Activated naive CD8-positive, alpha-beta T cell treated with anti-CD3 and anti-CD28 coated beads, Interleukin-2, amount 10 ng/mL, durations not matched to agents 7 days and 5 days (primary cell): ENCODE data around the gene VMP1. TPM values are rescaled to one million over a fixed set of nuclear protein-coding genes. Genes with fewer than 3 reads are reported as not detected.

Experiments
- ATAC-seq: fragments of 150-1000 bp; cut with Tn5 transposase; one replicate; pipeline ENCODE4 v1.10.0; 2021; ENCODE audit warnings: low read depth, moderate library complexity
- POLR2A ChIA-PET: fragments of 350-600 bp; sonication (Branson Sonifier 250); formaldehyde crosslinking; loops from one replicate; lab custom pipeline; 2021; ENCODE audit warnings: antibody characterized with exemption; lab: Charles Lee
- DNase-seq: peaks from one replicate; pipeline ENCODE4 v3.0.0; 2021
- H3K27ac Mint-ChIP-seq: one replicate; pipeline ENCODE4 v1.8.0; 2022; ENCODE audit warnings: mild to moderate bottlenecking, mixed read lengths
- H3K27me3 Mint-ChIP-seq: one replicate; pipeline ENCODE4 v1.8.0; 2022; ENCODE audit warnings: mild to moderate bottlenecking, moderate library complexity, mixed read lengths
- H3K36me3 Mint-ChIP-seq: one replicate; pipeline ENCODE4 v1.8.0; 2021; ENCODE audit warnings: mild to moderate bottlenecking, mixed read lengths
- H3K4me1 Mint-ChIP-seq: one replicate; pipeline ENCODE4 v1.8.0; 2021; ENCODE audit warnings: mixed read lengths
- H3K4me3 Mint-ChIP-seq: one replicate; pipeline ENCODE4 v1.8.0; 2022; ENCODE audit warnings: mild to moderate bottlenecking, moderate library complexity, mixed read lengths
- H3K9me3 Mint-ChIP-seq: one replicate; pipeline ENCODE4 v1.8.0; 2021; ENCODE audit warnings: mixed read lengths
- total RNA-seq, 2 experiments: library from RNA; stranded (reverse); gene quantifications; one replicate each; pipeline ENCODE4 v1.2.3, GENCODE V29; 2021

VMP1 gene
- total RNA-seq, 2 experiments from 2014 or later = 114 to 116 TPM

DNA sequence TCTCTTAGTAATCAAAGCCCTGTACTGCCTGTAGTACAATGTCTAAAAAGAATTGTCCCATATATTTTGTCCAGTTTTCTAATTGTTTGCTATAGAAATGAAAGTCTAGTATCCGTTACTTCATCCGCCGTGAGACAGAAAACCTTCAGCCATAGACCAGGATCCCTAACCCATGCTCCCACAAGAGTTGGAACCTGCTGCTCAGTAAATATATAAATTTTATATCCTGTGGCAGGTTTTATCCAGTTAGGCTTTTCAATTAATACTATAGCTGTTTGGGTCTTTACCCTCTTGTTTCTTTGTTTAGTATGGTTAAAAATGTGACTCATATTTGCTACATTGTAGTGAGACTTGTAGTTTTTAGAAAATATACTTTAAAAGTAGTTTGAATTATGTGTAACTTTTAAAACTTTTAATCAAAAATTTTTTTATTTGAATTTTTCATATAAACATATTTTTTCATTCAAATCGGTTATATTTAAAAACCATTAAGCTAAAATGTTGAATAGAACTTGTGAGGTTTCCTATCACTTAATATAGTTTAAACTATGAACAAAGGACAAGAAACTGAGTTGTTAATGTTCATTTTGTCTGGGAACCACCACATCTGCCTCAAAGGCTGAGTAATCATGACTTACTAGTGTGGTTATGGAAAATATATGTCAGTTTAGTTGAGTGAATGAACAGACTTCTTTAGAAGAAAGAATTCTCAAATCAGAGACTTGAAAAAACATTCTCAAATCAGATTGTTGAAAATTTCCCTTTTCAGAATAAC lies 54.8 kb downstream of the VMP1 start:
- Mint-ChIP-seq H3K27me3 (no peaks in the 10 kb centered on the region), H3K4me3 (no peak overlapping the region), H3K9me3 (peaks cover 8% of the 10 kb centered on the region), H3K27ac (peak overlapping the region; percentile 43), H3K4me1 (peaks cover 30% of the 10 kb centered on the region), H3K36me3 (peaks cover 54% of the 10 kb centered on the region)
- ATAC-seq = peak; percentile 51
- POLR2A ChIA-PET = interaction anchor here (0.5 to 2.1 kb wide), 6 partner anchors 24 to 92 kb away, joined by 3 to 5 read pairs (median 3); partner anchors contain the start of genes PTRH2 and VMP1
- no peak for DNase-seq

DNA sequence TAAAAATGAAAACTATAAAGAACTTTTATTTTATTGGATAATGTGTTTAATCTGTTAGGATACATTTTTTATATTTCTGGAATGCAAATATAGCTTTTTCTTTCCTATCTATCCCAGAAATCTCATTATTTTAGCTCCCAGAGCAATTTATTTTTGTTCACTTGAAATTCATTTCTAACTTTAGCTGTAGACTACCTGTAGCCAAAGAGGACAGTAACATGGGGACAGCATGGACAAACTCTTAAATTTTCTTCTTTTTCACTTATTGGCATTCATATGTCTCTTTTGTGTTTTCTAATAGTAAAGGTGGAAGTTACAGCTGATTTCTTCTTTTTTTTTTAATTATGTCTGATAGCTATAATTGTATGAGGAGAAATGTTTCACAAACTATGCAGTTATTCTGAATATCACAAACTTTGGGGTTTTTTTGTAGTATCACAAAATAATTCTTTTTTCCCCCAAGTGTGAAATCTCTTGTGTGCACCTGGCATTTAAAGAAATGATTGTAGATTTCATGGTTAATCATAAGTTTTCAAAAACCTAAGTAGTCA lies 55.4 kb downstream of the VMP1 start:
- H3K4me1 Mint-ChIP-seq = peaks cover 27% of the 10 kb centered on the region
- POLR2A ChIA-PET = interaction anchor here (0.5 to 1.9 kb wide), 4 partner anchors 23 to 91 kb away, joined by 3 to 4 read pairs (median 3); partner anchors contain the start of genes PTRH2 and VMP1
- peaks cover 8% of the 10 kb centered on the region for H3K9me3 Mint-ChIP-seq
- H3K27ac Mint-ChIP-seq = peak overlapping the region; percentile 57
- H3K36me3 Mint-ChIP-seq = peaks cover 51% of the 10 kb centered on the region
- no peak for DNase-seq
- H3K27me3 Mint-ChIP-seq = no peaks in the 10 kb centered on the region
- peak overlapping the region; percentile 35 for H3K4me3 Mint-ChIP-seq
- no peak for ATAC-seq

DNA sequence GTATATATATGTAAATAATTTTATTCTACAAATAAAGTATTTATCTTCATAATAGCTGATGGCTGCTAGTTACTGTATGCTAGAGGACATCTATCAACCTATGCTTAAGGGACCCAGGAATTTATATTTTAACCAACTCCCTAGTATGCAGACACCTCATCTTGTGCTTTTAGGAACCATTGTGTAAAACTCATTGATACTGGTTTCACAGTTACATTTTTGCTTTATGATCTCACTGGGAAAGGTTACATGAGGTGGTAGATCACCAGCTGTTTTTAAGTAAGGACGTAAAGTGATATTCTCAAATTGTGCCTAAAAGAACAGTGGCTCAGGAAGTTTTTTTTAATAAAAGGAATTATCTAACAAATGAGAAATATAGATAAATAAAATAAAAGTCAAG lies 56.4 kb downstream of the VMP1 start:
- DNase-seq (no peak), ATAC-seq (no peak)
- peaks cover 8% of the 10 kb centered on the region for H3K9me3 Mint-ChIP-seq
- peaks cover 23% of the 10 kb centered on the region for H3K4me1 Mint-ChIP-seq
- H3K36me3 Mint-ChIP-seq = peaks cover 54% of the 10 kb centered on the region
- POLR2A ChIA-PET = interaction anchor here (1.9 kb wide), 1 partner anchor 57 kb away, joined by 4 read pairs; the partner anchor contains the start of genes PTRH2 and VMP1
- no peak overlapping the region for H3K27ac Mint-ChIP-seq
- H3K27me3 Mint-ChIP-seq = no peaks in the 10 kb centered on the region
- no peak overlapping the region for H3K4me3 Mint-ChIP-seq

DNA sequence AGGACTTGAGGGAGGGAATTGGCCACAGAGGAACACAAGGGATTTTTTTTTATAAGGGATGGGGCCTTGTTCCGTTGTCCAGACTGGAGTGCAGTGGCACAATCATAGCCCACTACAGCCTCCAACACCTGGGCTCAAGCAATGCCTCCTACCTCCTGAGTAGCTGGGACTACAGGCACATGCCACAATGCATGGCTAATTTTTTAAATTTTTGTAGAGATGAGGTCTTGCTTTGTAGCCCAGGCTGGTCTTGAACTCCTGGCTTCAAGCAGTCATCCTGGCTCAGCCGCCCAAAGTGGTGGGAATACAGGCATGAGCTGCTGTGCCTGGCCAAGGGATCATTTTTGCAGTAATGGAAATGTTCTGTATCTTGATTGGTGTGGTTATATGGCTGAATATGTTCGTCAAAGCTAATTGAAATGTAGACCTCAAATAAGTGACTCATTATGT lies 56.9 kb downstream of the VMP1 start:
- Mint-ChIP-seq H3K27me3 (no peaks in the 10 kb centered on the region), H3K27ac (no peak overlapping the region), H3K9me3 (peaks cover 7% of the 10 kb centered on the region), H3K4me3 (no peak overlapping the region), H3K36me3 (peaks cover 53% of the 10 kb centered on the region), H3K4me1 (peaks cover 23% of the 10 kb centered on the region)
- POLR2A ChIA-PET = interaction anchor here (0.6 to 1.0 kb wide), 2 partner anchors 10 to 467 kb away, joined by 3 to 5 read pairs; no protein-coding TSS in a partner anchor
- ATAC-seq = no peak
- no peak for DNase-seq

DNA sequence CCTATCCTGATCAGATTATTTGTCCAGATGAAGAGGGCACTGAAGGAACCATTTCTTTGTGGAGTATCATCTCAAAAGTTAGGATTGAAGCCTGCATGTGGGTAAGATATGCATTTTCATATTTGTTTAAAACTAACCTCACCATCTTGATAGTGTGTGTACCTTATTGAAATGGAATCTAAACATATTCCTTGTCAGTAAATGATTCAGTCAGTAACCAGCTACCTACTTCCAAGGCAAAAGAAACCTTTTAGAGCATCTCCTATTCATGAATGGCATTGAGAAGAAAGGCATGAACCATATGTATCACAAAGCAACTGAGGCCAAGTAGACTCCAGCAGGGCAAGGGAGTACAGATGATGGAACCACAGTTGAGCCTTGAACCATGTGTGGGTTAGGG lies 57.6 kb downstream of the VMP1 start:
- ATAC-seq (no peak), DNase-seq (no peak)
- H3K36me3 Mint-ChIP-seq = peaks cover 49% of the 10 kb centered on the region
- H3K4me1 Mint-ChIP-seq = peaks cover 23% of the 10 kb centered on the region
- no peak overlapping the region for H3K4me3 Mint-ChIP-seq
- POLR2A ChIA-PET = interaction anchor here (0.6 to 1.0 kb wide), 2 partner anchors 11 to 468 kb away, joined by 3 to 5 read pairs; no protein-coding TSS in a partner anchor
- H3K27ac Mint-ChIP-seq = no peak overlapping the region
- no peaks in the 10 kb centered on the region for H3K27me3 Mint-ChIP-seq
- H3K9me3 Mint-ChIP-seq = peaks cover 2% of the 10 kb centered on the region

DNA sequence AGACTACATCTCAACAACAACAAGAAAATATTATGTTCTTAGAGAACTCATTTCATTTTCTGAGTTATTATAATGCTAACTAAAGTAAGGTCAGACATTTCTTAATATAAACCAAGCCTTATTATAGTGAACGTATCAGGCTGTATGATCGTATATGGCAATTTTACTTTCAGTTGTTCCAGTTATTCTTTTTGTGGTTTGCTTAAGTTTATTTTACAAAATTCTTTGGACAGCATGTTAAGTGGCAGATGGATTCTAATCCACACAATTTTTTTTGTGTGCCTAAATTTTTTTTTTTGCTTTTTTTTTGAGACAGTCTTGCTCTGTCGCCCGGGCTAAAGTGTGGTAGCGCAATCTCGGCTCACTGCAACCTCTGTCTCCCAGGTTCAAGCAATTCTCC lies 59.0 kb downstream of the VMP1 start:
- H3K27me3 Mint-ChIP-seq = no peaks in the 10 kb centered on the region
- DNase-seq (no peak), ATAC-seq (no peak)
- POLR2A ChIA-PET = no interaction called here
- H3K9me3 Mint-ChIP-seq = no peaks in the 10 kb centered on the region
- H3K4me3 Mint-ChIP-seq = no peak overlapping the region
- H3K36me3 Mint-ChIP-seq = peaks cover 38% of the 10 kb centered on the region
- H3K27ac Mint-ChIP-seq = no peak overlapping the region
- peaks cover 21% of the 10 kb centered on the region for H3K4me1 Mint-ChIP-seq

DNA sequence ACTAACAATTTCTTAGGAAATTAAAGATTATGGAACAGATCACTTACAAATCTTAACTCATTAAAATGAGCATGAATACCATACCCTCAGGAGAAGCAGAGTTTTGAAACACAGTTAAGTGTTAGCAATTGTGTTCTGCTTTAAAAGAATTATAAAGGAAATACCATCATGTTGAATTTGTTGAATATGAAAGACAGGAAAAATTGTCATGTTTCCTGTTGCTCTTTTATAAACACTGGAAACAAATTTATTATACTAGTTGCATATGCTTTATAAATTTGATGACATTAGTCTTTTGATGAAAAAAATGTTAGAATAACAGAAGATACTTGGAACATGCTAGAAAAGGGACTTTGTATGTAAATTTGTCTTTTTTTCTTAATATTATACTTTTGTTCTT lies 59.7 kb downstream of the VMP1 start:
- no peak for DNase-seq
- POLR2A ChIA-PET = no interaction called here
- no peak overlapping the region for H3K27ac Mint-ChIP-seq
- no peak for ATAC-seq
- no peaks in the 10 kb centered on the region for H3K27me3 Mint-ChIP-seq
- no peaks in the 10 kb centered on the region for H3K9me3 Mint-ChIP-seq
- no peak overlapping the region for H3K4me3 Mint-ChIP-seq
- peaks cover 15% of the 10 kb centered on the region for H3K4me1 Mint-ChIP-seq
- H3K36me3 Mint-ChIP-seq = peaks cover 38% of the 10 kb centered on the region

DNA sequence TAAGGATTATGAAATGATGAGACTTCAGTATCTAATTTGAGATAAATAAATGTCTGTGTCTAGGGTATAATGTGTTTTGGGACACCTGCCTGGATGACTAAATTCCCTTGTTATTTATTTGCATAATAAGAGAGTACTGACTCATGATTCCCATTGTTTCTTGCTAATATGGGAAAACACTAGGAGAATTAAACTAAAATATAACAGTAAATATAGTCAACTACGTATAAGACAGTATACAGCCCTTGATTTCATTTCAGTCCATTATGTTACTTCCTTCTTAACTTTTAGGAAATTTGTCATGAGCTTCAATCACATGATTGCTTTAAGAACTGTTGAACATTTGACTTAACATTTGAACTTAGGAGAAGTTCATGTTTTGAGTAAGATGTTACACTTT lies 62.4 kb downstream of the VMP1 start:
- Mint-ChIP-seq H3K27ac (no peak overlapping the region), H3K27me3 (no peaks in the 10 kb centered on the region), H3K9me3 (no peaks in the 10 kb centered on the region), H3K4me3 (no peak overlapping the region), H3K4me1 (peaks cover 8% of the 10 kb centered on the region), H3K36me3 (peaks cover 42% of the 10 kb centered on the region)
- POLR2A ChIA-PET = interaction anchor here (0.8 kb wide), 1 partner anchor 10 kb away, joined by 4 read pairs; no protein-coding TSS in a partner anchor
- no peak for DNase-seq
- ATAC-seq = no peak

DNA sequence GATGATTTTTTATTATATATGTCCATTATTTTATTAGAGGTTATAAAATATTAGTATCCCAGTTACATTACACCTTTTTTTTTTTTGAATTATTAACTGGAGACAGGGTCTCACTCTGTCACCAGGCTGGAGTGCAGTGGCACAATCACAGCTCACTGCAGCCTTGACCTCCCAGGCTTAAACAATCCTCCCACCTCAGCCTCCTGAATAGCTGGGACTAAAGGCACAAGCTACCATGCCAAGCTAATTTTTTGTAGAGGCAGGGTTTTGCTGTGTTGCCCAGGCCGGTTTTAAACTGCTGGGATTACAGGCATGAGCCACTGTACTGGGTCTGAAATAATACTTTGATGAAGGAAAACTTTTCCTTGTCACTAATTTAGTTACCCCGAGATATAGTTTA lies 63.6 kb downstream of the VMP1 start:
- POLR2A ChIA-PET = interaction anchor here (0.7 kb wide), 1 partner anchor 57 kb away, joined by 3 read pairs; no protein-coding TSS in a partner anchor
- ATAC-seq (no peak), DNase-seq (no peak)
- Mint-ChIP-seq H3K4me3 (no peak overlapping the region), H3K27ac (no peak overlapping the region), H3K4me1 (peaks cover 4% of the 10 kb centered on the region), H3K36me3 (peaks cover 41% of the 10 kb centered on the region), H3K27me3 (no peaks in the 10 kb centered on the region), H3K9me3 (no peaks in the 10 kb centered on the region)

DNA sequence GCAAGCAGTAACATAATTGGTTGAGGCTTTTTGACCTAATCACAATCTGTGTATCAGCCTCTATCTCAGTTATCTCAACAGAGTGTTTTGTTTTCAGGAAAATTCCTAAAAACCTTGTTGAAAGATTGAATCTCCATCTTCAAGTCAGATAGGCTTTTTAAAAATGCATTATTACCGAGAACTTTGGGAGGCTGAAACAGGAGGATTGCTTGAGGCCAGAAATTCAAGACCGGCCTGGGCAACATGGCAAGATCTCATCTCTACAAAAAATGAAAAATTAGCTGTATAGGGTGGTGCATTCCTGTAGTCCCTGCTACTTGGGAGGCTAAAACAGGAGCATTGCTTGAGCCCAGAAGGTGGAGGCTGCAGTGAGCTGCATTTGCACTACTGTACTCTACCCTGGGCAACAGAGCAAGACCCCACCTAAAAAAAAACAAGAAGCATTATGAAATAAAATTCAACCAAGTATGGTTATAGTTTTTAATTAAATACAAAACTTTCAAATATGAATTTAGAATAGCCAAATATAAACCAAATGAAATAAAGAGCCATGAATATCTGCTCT lies 68.4 kb downstream of the VMP1 start:
- peaks cover 50% of the 10 kb centered on the region for H3K36me3 Mint-ChIP-seq
- H3K9me3 Mint-ChIP-seq = peaks cover 4% of the 10 kb centered on the region
- peaks cover 21% of the 10 kb centered on the region for H3K4me1 Mint-ChIP-seq
- H3K27ac Mint-ChIP-seq = no peak overlapping the region
- H3K4me3 Mint-ChIP-seq = no peak overlapping the region
- no peak for ATAC-seq
- no peaks in the 10 kb centered on the region for H3K27me3 Mint-ChIP-seq
- no peak for DNase-seq
- POLR2A ChIA-PET = no interaction called here

DNA sequence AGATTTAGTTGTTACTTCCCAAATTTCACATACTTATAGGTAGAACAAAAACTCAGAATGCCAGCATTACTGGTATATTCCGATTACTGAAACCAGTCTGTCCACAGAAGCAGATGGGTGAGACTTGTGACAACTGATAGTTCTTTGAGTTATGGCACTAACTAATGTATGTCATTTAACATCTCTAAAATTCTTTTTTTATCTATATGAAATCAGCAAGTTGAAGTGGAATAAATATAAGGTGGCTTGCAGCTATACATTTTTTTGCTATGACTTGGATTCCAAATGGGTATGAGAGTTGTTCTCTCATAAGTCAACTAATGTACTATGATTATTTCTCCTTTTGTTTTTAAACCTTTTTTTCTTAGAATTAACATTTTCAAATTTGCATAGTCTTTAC lies 69.1 kb downstream of the VMP1 start:
- POLR2A ChIA-PET = interaction anchor here (1.4 kb wide), 1 partner anchor 67 kb away, joined by 9 read pairs; no protein-coding TSS in a partner anchor
- DNase-seq = no peak
- Mint-ChIP-seq H3K9me3 (peaks cover 4% of the 10 kb centered on the region), H3K27ac (no peak overlapping the region), H3K36me3 (peaks cover 51% of the 10 kb centered on the region), H3K27me3 (no peaks in the 10 kb centered on the region), H3K4me1 (peaks cover 21% of the 10 kb centered on the region), H3K4me3 (no peak overlapping the region)
- no peak for ATAC-seq

DNA sequence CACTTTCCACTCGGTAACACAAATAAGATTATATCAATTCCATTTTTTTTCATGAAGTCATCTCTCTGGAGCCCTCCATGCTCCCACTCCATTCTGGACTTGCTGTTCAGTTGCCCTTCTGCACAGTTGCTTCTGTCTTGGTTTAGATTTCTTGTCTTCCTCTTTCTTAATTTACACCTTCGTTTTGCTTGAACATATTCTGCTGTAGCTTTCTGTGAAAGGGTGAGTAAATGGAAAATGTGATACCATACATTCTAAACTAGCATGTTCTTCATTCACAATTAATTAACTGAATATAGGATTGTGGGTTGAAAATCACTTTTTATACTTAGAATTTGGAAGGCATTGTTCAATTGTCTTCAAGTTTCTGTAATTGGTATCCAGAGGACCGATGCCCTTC lies 69.6 kb downstream of the VMP1 start:
- POLR2A ChIA-PET = interaction anchor here (1.4 kb wide), 1 partner anchor 67 kb away, joined by 9 read pairs; no protein-coding TSS in a partner anchor
- Mint-ChIP-seq H3K9me3 (peaks cover 4% of the 10 kb centered on the region), H3K27ac (no peak overlapping the region), H3K27me3 (no peaks in the 10 kb centered on the region), H3K36me3 (peaks cover 47% of the 10 kb centered on the region), H3K4me1 (peaks cover 21% of the 10 kb centered on the region), H3K4me3 (no peak overlapping the region)
- no peak for ATAC-seq
- DNase-seq = no peak

DNA sequence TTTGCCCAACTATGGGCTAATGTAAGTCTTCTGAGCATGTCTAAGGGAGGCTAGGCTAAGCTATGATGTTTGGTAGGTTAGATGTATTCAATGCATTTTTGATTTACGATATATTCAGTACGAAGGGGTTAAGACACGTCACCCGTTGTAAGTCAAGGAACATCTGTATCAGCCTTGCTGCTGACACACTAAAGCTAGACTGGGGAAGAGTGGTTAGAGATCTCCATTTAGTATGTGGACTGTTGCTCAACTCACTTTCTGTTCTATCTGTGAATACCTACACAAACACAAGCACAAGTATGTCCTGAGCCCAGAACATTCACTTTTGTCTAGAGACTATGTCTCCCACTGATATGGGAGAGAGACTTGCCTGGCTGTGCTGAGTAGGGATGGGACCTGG lies 71.5 kb downstream of the VMP1 start:
- Mint-ChIP-seq H3K27me3 (no peaks in the 10 kb centered on the region), H3K4me3 (no peak overlapping the region), H3K4me1 (peaks cover 32% of the 10 kb centered on the region), H3K9me3 (peaks cover 4% of the 10 kb centered on the region), H3K27ac (peak overlapping the region; percentile 45), H3K36me3 (peaks cover 42% of the 10 kb centered on the region)
- POLR2A ChIA-PET = interaction anchor here (0.6 to 1.5 kb wide), 2 partner anchors 9 to 22 kb away, joined by 4 to 9 read pairs; no protein-coding TSS in a partner anchor
- no peak for DNase-seq
- ATAC-seq = peak; percentile 16
